HuH-7.5 (cell line): ENCODE data around the gene TRIM5.

Experiments
- DNase-seq: peaks from one replicate; pipeline ENCODE4 v3.0.0; 2011; ENCODE audit warnings: low spot score

The TRIM5 gene

DNA sequence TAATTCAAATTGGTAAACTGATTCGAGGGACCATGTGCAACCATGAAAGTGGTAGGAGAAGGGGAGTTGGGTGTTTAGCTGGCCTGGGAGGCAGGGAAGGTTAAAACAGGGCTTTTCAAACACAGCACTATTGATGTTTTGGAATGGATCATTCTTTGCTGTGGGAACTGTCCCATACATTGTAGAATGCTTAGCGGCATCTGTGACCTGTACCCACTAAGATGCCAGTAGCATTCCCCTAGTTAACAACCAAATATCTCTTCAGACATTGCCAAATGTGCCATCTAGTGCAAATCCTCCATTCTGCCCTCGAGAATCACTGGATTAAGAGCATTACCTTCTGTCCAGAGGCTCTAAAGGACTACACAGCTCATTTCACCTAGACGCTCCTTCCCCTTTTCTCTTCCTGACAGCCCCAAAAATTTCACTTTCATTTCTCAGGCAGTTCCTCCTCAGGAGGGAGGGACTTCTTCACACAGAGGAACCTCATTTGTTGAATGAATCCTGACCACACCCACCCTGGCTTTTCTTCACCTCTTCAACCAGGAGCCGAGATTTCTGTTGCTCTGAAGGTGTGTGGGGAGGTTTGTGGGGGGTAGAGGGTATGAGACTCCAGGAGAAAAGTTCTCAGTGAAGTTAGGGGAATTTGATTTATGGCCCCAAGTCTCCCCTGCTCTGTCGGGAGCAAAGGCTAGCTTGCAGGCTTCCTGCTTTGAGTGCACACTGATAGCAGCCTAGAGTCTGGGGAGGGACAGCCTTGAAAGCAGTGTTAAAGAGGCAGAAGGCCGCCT lies 60.2 kb downstream of the TRIM5 start, which contains the start of gene TRIM34:
Gene TRIM34, plus strand, starts transcription at position 513 of the 791 bp plus-strand sequence. CDS start 7,331 bp downstream, outside the sequence.
- DNase-seq: peak; percentile 33

DNA sequence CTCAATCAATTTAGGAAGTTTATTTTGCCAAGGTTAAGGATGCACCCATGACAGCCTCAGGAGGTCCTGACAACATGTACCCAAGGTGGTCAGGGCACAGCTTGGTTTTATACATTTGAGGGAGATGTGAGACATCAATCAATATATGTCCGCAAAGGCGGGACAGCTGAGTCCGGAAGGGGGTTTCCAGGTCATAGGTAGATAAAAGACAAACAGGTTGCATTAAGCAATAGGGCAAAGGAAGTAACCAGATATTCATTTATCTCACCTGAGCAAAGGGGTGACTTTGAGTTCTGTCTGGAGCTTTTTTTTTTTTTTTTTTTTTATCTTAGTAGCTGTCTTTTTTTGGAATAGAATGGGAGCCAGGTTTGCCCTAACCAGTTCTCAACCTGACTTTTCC lies 62.1 kb downstream of the TRIM5 start:
- no peak for DNase-seq

DNA sequence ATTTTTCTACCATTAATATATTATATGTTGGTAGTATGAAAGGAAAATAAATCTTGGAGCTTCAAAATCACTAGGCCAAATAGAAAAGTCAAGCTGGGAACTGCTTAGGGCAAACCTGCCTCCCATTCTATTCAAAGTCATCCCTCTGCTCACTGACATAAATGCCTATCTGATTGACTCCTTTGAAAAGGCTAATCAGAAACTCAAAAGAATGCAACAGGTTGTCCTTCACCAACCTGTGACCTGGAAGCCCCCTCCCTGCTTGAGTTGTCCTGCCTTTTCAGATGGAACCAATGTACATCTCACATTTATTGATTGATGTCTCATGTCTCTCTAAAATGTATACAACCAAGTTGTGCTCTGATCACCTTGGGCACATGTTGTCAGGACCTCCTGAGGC lies 63.3 kb downstream of the TRIM5 start:
- no peak for DNase-seq

DNA sequence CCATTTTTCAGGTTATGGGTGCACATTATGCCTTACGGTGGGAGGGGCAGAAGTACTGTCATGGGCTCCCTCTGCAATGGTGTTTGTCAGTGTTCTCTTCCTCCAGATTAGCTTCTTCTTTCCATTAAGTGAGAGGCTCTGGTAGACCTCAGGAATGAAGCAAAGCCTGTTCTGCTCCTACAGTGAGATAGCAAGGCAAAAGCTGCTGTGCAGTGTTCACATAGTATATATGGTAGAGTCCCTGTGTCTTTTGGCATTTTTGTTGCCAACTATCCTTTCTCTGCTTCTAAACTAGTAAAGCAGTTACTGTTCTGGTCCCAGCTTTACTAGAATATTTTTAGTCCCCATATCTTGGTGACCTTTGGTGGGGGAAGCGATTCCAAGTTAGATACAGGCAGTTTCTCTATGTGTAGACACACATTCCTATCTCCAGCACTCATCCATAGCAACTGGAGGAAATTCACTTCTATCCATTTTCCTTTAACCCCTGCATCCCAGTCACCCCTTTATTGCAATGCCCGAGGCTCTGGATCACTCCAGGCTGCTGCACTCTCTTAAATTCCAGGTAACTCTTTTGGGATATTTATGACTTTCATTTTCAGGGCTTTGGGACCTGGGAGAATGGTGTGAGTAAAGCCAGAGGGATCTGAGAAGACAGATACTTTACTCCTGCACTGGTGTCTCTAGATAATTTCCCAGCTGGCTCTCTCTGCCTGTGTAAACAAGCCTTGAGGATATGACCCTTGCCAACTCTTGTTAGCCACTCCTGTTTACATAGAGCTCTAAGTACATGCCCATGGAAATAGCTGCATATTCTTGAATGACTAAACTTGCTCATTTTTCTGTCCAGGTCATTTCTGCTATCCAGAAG lies 64.0 kb downstream of the TRIM5 start:
- DNase-seq: peak; percentile 49

DNA sequence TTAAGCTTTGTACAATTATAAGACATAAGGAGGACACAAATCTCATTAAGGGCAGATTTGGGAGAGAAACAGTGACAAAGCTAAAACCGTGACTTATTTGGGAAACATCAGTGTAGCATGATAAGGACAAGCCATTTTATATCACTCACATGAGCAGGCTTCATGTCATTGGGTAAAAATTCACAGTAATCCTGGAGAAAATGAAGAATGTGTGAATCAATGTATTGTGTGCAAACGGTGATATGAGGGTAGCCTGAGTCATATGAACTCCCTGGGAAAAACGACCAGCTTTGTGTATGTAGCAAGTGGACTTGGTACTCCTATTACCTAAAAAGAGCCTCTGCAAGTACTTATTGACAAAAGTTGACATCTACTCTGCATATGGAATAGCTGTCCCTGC lies 66.1 kb downstream of the TRIM5 start:
- DNase-seq: no peak
